Stimulated activated naive CD8-positive, alpha-beta T cell treated with anti-CD3 and anti-CD28 coated beads, Interleukin-15, amount 100 ng/mL, for 72 hours (primary cell): ENCODE data around the gene SALL2.

Experiments
- ATAC-seq: fragments of 150-1000 bp; cut with Tn5 transposase; 2 replicates; pipeline ENCODE4 v1.10.0; 2021; ENCODE audit warnings: mild to moderate bottlenecking, moderate library complexity
- DNase-seq, 2 donors: peaks; one replicate each; pipeline ENCODE4 v3.0.0; 2021 to 2022
- H3K27ac Mint-ChIP-seq, 2 donors: one replicate each; pipeline ENCODE4 v1.8.0; 2022; ENCODE audit warnings: mild to moderate bottlenecking in 2 of 2, mixed read lengths in 2 of 2, moderate library complexity in 2 of 2
- H3K27me3 Mint-ChIP-seq: one replicate; pipeline ENCODE4 v1.8.0; 2022; ENCODE audit warnings: mixed read lengths
- H3K4me1 Mint-ChIP-seq: one replicate; pipeline ENCODE4 v1.8.0; 2022; ENCODE audit warnings: mild to moderate bottlenecking, mixed read lengths
- H3K4me3 Mint-ChIP-seq, 2 donors: one replicate each; pipeline ENCODE4 v1.8.0; 2022; ENCODE audit warnings: mild to moderate bottlenecking in 2 of 2, mixed read lengths in 2 of 2, moderate library complexity in 1 of 2
- H3K9me3 Mint-ChIP-seq, 2 donors: one replicate each; pipeline ENCODE4 v1.8.0; 2022; ENCODE audit warnings: mixed read lengths in 2 of 2

The SALL2 gene

GRCh38 chr14:21475767-21476522, 50.2 kb downstream of the SALL2 start:
- DNase-seq: no peak
- no peaks in the 10 kb centered on the region for H3K27me3 Mint-ChIP-seq
- H3K9me3 Mint-ChIP-seq: no peaks in the 10 kb centered on the region
- ATAC-seq: no peak
- H3K4me3 Mint-ChIP-seq: peak overlapping the region; percentile 95 to 97
- H3K27ac Mint-ChIP-seq: peak overlapping the region; percentile 90 to 99
- peaks cover 27% of the 10 kb centered on the region for H3K4me1 Mint-ChIP-seq
